Measurements from ENCODE around the gene WDR18. TPM values are rescaled to one million over a fixed set of nuclear protein-coding genes. Genes with fewer than 3 reads are reported as not detected.

The WDR18 gene
- total RNA-seq, 1 donor from 2014 or later, result 60.0 TPM

DNA sequence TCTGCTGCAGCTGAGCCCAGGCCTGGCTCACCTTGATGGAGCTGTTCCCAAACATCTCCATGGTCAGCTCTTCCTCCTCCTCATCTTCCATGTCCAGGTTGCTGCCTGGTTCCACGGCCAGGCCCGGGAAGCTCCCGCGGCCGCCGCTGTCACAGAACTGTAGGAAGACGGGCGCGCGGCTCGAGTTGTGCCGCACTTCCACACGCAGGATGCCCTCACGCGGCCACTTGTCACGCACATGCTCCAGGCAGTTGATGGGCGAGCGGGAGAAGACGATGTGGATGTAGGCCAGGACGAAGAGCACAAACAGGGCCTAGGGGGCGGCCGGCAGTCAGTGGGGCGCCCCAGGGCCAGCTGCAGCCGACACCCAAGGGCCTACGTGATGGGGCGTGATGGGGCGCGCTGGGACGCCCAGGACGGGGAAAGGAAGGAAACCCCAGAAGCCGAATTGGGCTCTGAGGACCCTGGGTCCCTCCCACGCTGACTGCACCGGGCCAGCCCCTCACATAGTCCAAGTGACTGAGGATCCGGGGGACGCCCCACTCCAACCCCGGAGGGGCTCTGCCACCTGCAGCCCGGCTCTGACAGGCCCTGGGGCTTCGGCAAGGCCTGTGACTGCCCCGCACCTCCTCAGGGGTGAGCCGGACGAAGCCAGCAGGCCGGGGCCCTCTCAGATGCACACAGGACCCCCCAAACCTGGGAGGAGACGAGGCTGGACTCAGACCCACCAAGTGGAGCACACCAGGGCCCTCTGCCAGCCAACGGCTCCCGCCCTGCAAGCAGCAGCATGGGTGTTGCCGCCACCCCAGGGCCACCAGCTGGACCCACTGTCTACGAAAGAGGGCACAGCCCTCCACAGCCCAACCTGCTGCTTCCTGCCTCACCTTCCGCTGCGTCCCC lies 30.3 kb downstream of the WDR18 start:
- Histone ChIP-seq H3K4me1 (ENCODE audit: insufficient read depth, low read length) (peaks cover 28% of the 10 kb centered on the region), H3K36me3 (ENCODE audit: insufficient read depth, low read length) (no peaks in the 10 kb centered on the region), H3K9ac (ENCODE audit: low read length) (no peak overlapping the region), H4K20me1 (ENCODE audit: insufficient read depth, low read length) (peaks cover 76% of the 10 kb centered on the region), H3K27me3 (ENCODE audit: insufficient read depth, low read length) (no peaks in the 10 kb centered on the region), H3K9me3 (ENCODE audit: insufficient read depth, low read depth, low read length) (no peaks in the 10 kb centered on the region), H3K4me2 (ENCODE audit: low read length) (no peak overlapping the region), H3K79me2 (ENCODE audit: insufficient read depth, low read length) (peaks cover 66% of the 10 kb centered on the region), H3K27ac (ENCODE audit: low read depth, low read length) (no peak overlapping the region), H3K4me3 (ENCODE audit: insufficient read depth, low read depth, low read length) (no peak overlapping the region), H2AFZ (ENCODE audit: low read depth, low read length) (no peak overlapping the region)
- DNase-seq (ENCODE audit: low read depth) (no peak), FAIRE-seq (no peak)
- Mint-ChIP-seq H3K36me3 (ENCODE audit: low read depth, unreplicated experiment) (no peaks in the 10 kb centered on the region), H3K4me3 (ENCODE audit: unreplicated experiment) (peak overlapping the region; percentile 50), H3K27me3 (ENCODE audit: low read depth, unreplicated experiment) (no peaks in the 10 kb centered on the region), H3K27ac (ENCODE audit: unreplicated experiment) (peak overlapping the region; percentile 86), H3K4me1 (ENCODE audit: low read depth, unreplicated experiment) (peaks cover 22% of the 10 kb centered on the region), H3K9me3 (ENCODE audit: unreplicated experiment) (no peaks in the 10 kb centered on the region)
- no peak for TF ChIP-seq EZH2 (IDR thresholded peaks at IDR 0.05; ENCODE audit: insufficient read depth, low read length)
- TF ChIP-seq, protein P1, sequence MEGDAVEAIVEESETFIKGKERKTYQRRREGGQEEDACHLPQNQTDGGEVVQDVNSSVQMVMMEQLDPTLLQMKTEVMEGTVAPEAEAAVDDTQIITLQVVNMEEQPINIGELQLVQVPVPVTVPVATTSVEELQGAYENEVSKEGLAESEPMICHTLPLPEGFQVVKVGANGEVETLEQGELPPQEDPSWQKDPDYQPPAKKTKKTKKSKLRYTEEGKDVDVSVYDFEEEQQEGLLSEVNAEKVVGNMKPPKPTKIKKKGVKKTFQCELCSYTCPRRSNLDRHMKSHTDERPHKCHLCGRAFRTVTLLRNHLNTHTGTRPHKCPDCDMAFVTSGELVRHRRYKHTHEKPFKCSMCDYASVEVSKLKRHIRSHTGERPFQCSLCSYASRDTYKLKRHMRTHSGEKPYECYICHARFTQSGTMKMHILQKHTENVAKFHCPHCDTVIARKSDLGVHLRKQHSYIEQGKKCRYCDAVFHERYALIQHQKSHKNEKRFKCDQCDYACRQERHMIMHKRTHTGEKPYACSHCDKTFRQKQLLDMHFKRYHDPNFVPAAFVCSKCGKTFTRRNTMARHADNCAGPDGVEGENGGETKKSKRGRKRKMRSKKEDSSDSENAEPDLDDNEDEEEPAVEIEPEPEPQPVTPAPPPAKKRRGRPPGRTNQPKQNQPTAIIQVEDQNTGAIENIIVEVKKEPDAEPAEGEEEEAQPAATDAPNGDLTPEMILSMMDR (IDR thresholded peaks at IDR 0.05; ENCODE audit: insufficient read depth, low read depth, low read length), result no peak

DNA sequence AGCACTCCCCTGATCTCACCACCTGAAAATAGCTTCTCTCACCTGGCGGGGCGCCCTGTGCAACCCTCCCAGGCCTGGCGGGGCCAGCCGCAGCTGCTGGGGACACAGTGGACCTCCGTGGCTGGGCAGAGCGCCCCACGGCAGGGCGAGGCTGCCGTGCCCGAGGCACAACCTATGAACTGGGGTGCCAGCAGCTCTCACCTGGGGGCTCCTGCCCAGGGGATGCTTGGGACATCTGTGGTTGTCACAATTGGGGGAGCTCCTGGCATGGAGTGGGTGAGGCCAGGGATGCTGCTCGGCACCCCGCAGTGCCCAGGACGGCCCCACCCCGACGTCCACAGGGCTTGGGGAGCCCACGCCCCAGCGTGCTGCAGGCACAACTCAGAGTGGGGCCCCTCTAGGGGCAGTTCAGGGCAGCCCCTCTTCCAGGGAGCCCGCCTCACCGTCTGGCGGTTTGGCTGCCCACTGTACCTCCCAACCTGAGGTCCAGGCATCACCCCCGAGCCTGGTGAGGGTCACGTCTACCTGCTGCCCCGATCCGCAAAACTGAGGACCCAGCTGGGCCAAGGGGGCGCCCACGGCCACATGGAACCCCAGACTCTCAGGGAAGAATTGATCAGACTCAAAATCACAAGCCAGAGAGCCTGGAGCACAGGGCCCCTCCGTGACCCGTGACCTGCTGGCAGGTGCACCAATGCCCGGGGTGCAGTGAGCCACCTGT lies 31.1 kb downstream of the WDR18 start:
- DNase-seq (ENCODE audit: low read depth) (no peak), FAIRE-seq (no peak)
- Histone ChIP-seq H3K27me3 (ENCODE audit: insufficient read depth, low read length) (no peaks in the 10 kb centered on the region), H3K79me2 (ENCODE audit: insufficient read depth, low read length) (peaks cover 75% of the 10 kb centered on the region), H3K9ac (ENCODE audit: low read length) (no peak overlapping the region), H3K9me3 (ENCODE audit: insufficient read depth, low read depth, low read length) (no peaks in the 10 kb centered on the region), H3K4me2 (ENCODE audit: low read length) (no peak overlapping the region), H3K36me3 (ENCODE audit: insufficient read depth, low read length) (no peaks in the 10 kb centered on the region), H3K27ac (ENCODE audit: low read depth, low read length) (no peak overlapping the region), H3K4me3 (ENCODE audit: insufficient read depth, low read depth, low read length) (no peak overlapping the region), H3K4me1 (ENCODE audit: insufficient read depth, low read length) (peaks cover 34% of the 10 kb centered on the region), H2AFZ (ENCODE audit: low read depth, low read length) (no peak overlapping the region), H4K20me1 (ENCODE audit: insufficient read depth, low read length) (peaks cover 76% of the 10 kb centered on the region)
- Mint-ChIP-seq H3K4me1 (ENCODE audit: low read depth, unreplicated experiment) (peaks cover 22% of the 10 kb centered on the region), H3K27ac (ENCODE audit: unreplicated experiment) (peak overlapping the region; percentile 77), H3K9me3 (ENCODE audit: unreplicated experiment) (no peaks in the 10 kb centered on the region), H3K27me3 (ENCODE audit: low read depth, unreplicated experiment) (no peaks in the 10 kb centered on the region), H3K36me3 (ENCODE audit: low read depth, unreplicated experiment) (no peaks in the 10 kb centered on the region), H3K4me3 (ENCODE audit: unreplicated experiment) (no peak overlapping the region)
- no peak for TF ChIP-seq EZH2 (IDR thresholded peaks at IDR 0.05; ENCODE audit: insufficient read depth, low read length)
- TF ChIP-seq, protein P1 (IDR thresholded peaks at IDR 0.05; ENCODE audit: insufficient read depth, low read depth, low read length), result no peak
